HL-60 (cell line): ENCODE measurements around the gene RHOXF2B.
"Not testable (repeated sequence)": the region's sequence is repeated elsewhere in the genome, so short reads cannot be mapped to it uniquely, and the experiment has no call there.

Experiments used
- DNase-seq, 2 experiments: peaks; one replicate each; pipeline ENCODE4 v3.0.0-alpha.2; 2010 to 2020; ENCODE audit warnings: low read depth in 1 of 2, low spot score in 1 of 2
- H3K27ac ChIP-seq: fragments of 250-450 bp; sonication (Bioruptor Pico); replicated peaks from 2 replicates; pipeline ENCODE4 v1.5.1; 2020; ENCODE audit warnings: mild to moderate bottlenecking, moderate library complexity
- H3K27me3 ChIP-seq: fragments of 250-450 bp; sonication (Bioruptor Pico); 2 replicates; pipeline ENCODE4 v1.5.1; 2021; ENCODE audit warnings: mild to moderate bottlenecking, moderate library complexity; ENCODE audit not compliant: insufficient read depth, poor library complexity, severe bottlenecking
- H3K4me3 ChIP-seq: replicated peaks from 2 replicates; pipeline ENCODE4 v1.5.1; 2011; ENCODE audit warnings: mild to moderate bottlenecking, control low read depth, low read length; ENCODE audit not compliant: insufficient read depth
- GABPA ChIP-seq: IDR thresholded peaks from 2 replicates; pipeline ENCODE4 v1.6.1; 2012; ENCODE audit warnings: low read depth
- POLR2AphosphoS5 ChIP-seq: IDR thresholded peaks from 2 replicates; pipeline ENCODE4 v1.6.1; 2012; ENCODE audit warnings: low read depth
- SPI1 ChIP-seq: IDR thresholded peaks from 2 replicates; pipeline ENCODE4 v1.6.1; 2012; ENCODE audit warnings: low read depth, mild to moderate bottlenecking, borderline replicate concordance
- TF ChIP-seq, protein P1 (sequence below): IDR thresholded peaks from 2 replicates; pipeline ENCODE4 v1.6.1; 2012; ENCODE audit warnings: low read depth; ENCODE audit not compliant: insufficient replicate concordance
- TF ChIP-seq, protein P2 (sequence below): IDR thresholded peaks from one replicate; pipeline ENCODE4 v1.5.1; 2011; ENCODE audit warnings: low read length, control low read depth, inconsistent platforms; ENCODE audit not compliant: insufficient read depth

The RHOXF2B gene

DNA sequence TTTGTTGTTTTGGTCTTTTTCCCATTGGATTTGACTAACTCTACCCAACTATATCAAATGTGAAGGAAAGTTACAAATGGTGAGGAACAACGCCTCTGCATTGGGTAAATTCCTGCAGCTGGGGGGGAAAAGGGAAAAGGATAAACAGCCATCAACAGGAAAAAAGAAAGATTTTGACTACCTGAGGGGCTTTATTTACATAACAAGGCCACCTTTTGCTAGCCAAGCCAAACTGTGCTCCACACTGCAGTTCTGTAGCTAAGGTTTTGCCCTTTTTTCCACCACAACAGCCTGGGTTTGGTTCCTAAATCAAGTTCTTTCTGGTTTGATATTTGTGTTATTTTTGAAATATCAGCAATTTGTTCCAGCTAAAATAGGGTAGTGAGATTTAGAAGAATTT lies 40.8 kb downstream of the RHOXF2B start:
- Histone ChIP-seq H3K27ac (no peak overlapping the region), H3K4me3 (no peak overlapping the region), H3K27me3 (no peaks in the 10 kb centered on the region)
- TF ChIP-seq, protein P1, sequence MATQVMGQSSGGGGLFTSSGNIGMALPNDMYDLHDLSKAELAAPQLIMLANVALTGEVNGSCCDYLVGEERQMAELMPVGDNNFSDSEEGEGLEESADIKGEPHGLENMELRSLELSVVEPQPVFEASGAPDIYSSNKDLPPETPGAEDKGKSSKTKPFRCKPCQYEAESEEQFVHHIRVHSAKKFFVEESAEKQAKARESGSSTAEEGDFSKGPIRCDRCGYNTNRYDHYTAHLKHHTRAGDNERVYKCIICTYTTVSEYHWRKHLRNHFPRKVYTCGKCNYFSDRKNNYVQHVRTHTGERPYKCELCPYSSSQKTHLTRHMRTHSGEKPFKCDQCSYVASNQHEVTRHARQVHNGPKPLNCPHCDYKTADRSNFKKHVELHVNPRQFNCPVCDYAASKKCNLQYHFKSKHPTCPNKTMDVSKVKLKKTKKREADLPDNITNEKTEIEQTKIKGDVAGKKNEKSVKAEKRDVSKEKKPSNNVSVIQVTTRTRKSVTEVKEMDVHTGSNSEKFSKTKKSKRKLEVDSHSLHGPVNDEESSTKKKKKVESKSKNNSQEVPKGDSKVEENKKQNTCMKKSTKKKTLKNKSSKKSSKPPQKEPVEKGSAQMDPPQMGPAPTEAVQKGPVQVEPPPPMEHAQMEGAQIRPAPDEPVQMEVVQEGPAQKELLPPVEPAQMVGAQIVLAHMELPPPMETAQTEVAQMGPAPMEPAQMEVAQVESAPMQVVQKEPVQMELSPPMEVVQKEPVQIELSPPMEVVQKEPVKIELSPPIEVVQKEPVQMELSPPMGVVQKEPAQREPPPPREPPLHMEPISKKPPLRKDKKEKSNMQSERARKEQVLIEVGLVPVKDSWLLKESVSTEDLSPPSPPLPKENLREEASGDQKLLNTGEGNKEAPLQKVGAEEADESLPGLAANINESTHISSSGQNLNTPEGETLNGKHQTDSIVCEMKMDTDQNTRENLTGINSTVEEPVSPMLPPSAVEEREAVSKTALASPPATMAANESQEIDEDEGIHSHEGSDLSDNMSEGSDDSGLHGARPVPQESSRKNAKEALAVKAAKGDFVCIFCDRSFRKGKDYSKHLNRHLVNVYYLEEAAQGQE: no peak
- DNase-seq: no peak

DNA sequence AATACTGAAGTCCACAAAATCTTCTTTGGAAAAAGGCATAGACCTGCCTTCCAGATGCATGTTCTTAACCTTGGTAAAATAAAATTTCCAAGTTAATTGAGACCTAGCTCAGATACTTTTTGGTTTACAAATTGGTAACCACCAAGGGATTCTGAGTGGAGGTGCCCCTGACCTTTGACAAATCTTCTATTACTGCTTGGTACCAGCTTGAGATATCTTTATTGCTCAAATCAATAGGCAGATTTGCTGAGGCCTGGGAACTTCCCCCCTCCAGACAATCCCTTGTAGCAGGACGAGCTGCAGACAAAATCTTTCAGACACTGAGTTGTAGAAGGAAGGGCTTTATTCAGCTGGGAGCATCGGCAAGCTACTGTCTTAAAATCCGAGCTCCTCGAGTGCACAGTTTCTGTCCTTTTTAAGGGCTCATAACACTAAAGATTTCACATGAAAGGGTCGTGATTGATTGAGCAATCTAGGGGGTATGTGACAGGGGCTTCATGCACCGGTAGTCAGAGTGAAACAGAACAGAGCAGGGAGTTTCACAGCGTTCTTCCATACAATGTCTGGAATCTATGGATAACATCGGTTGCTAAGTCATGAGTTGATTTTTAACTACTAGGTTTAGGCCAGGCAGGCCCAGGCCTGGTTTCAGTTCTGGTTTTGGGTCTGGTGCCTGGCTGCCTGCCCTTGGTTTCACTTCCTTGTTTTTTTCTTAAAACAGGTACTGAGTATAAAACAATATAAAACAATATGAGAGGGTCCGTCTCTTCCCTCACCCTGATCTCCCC lies 41.8 kb downstream of the RHOXF2B start:
- not testable (repeated sequence) for DNase-seq, H3K27me3 ChIP-seq, H3K27ac ChIP-seq, H3K4me3 ChIP-seq

DNA sequence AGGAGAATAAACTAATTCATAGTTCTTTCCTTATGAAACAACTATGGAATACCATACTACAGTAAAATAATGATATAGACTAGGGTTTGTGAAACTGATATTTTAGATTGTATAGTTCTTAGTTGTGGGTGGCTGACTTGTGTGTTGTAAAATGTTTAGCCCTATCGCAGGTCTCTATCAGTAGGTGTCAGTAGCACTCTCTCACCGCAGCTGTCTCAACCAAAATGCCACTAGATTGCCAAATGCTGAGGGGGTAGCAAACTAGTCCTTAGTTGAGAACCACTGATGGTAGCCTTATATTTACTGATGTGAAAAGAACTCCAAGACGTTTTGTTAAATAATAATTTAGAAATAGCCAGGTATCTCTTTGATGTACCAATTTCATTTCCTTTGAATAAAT lies 48.1 kb downstream of the RHOXF2B start:
- TF ChIP-seq SPI1 (no peak), GABPA (no peak)
- DNase-seq: peak in 1 of 2 experiments; percentile 55
- no peak overlapping the region for H3K27ac ChIP-seq
- H3K4me3 ChIP-seq: no peak overlapping the region
- H3K27me3 ChIP-seq: no peaks in the 10 kb centered on the region

DNA sequence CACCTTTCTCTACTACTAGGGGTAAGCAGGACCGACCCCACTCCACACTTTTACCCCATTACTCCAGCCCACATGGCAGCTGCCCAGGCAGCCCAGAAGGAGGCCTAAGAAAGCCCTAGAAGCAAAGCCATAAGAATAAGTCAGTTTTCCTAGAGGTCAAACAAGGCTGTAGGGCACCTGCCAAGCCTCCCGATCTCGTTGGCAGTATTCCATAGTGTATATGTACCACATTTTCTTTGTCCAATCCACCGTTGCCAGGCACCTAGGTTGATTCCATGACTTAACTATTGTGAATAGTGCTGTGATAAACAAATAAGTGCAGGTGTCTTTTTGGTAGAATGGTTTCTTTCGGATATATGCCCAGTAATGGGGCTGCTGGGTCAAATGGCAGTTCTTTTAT lies 54.2 kb downstream of the RHOXF2B start:
- Histone ChIP-seq H3K4me3 (no peak overlapping the region), H3K27ac (no peak overlapping the region; the same call in 1 of the 2 replicates), H3K27me3 (no peaks in the 10 kb centered on the region)
- TF ChIP-seq POLR2AphosphoS5: no peak
- DNase-seq: no peak

DNA sequence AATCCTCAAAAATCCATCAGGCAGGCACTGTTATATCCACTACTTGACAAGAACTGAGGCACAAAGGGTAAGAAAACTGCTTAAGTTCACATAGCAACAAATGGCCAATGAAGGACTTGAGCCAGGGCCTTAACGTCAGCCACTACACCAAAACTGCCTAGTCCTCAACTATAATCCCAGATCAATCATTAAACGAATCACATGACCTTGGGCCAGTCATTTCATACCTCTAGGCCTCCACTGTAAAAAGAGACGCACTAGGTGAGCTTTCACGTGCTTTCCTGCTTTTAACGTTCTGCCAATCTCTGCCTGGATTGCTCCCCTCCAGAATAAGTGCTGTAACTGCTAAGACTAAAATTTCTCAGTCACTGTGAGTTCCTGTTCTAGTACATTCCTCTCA lies 54.7 kb downstream of the RHOXF2B start:
- no peaks in the 10 kb centered on the region for H3K27me3 ChIP-seq
- no peak overlapping the region for H3K4me3 ChIP-seq
- peak overlapping the region; percentile 16 for H3K27ac ChIP-seq
- TF ChIP-seq, protein P2, sequence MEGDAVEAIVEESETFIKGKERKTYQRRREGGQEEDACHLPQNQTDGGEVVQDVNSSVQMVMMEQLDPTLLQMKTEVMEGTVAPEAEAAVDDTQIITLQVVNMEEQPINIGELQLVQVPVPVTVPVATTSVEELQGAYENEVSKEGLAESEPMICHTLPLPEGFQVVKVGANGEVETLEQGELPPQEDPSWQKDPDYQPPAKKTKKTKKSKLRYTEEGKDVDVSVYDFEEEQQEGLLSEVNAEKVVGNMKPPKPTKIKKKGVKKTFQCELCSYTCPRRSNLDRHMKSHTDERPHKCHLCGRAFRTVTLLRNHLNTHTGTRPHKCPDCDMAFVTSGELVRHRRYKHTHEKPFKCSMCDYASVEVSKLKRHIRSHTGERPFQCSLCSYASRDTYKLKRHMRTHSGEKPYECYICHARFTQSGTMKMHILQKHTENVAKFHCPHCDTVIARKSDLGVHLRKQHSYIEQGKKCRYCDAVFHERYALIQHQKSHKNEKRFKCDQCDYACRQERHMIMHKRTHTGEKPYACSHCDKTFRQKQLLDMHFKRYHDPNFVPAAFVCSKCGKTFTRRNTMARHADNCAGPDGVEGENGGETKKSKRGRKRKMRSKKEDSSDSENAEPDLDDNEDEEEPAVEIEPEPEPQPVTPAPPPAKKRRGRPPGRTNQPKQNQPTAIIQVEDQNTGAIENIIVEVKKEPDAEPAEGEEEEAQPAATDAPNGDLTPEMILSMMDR: no peak
- DNase-seq: no peak
